Erythroblast (primary cell): ENCODE measurements around the gene TSPEAR.

Source experiments
- GATA1 ChIP-seq: IDR thresholded peaks from 2 replicates; pipeline ENCODE4 v1.6.1; 2011; ENCODE audit warnings: low read depth, mild to moderate bottlenecking, control low read depth, low read length, moderate library complexity
- POLR2A ChIP-seq: IDR thresholded peaks from 2 replicates; pipeline ENCODE4 v1.6.1; 2011; ENCODE audit warnings: mild to moderate bottlenecking, low read length

GRCh38 chr21:44526096-44526997 lies 185.0 kb downstream of the TSPEAR start:
- no peak for TF ChIP-seq POLR2A
- TF ChIP-seq GATA1, result no peak
